ENCODE results near the gene PLCD3.

DNA sequence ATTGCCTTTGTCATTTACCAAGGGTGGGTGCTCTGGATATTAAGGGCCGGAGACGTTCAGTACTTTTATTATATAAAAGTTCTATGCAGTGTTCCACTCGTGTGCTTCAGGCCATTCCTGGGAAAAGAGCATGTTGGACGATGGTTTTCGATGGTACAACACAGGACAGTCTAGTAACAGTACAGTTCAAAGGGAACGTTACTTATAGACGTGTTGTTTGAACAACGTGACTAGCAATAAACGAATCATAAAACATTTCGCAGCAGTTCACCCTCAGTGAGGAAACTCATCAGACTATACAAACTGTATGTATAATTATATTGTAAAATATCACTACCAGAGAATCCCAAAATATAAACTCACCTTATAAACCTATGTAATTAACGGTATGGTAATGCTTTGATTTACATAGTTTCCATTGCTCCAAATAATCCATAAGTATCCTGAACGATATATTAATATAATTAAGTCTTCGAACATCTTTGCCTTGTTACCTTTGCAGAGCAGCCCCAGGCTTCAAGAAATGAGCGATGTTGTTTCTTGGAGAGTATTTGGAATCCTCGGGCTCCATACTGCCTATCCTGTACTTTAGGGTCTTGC, 70.6 kb downstream of the PLCD3 start:
- TF ChIP-seq, protein P1, sequence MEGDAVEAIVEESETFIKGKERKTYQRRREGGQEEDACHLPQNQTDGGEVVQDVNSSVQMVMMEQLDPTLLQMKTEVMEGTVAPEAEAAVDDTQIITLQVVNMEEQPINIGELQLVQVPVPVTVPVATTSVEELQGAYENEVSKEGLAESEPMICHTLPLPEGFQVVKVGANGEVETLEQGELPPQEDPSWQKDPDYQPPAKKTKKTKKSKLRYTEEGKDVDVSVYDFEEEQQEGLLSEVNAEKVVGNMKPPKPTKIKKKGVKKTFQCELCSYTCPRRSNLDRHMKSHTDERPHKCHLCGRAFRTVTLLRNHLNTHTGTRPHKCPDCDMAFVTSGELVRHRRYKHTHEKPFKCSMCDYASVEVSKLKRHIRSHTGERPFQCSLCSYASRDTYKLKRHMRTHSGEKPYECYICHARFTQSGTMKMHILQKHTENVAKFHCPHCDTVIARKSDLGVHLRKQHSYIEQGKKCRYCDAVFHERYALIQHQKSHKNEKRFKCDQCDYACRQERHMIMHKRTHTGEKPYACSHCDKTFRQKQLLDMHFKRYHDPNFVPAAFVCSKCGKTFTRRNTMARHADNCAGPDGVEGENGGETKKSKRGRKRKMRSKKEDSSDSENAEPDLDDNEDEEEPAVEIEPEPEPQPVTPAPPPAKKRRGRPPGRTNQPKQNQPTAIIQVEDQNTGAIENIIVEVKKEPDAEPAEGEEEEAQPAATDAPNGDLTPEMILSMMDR (IDR thresholded peaks at IDR 0.05), result no peak
- no peak for TF ChIP-seq POLR2A (IDR thresholded peaks at IDR 0.05)
